T-helper 2 cell (primary cell): ENCODE measurements around the gene RPGRIP1L.

ENCODE experiments used
- DNase-seq, 5 experiments: peaks; one replicate each; pipeline versions ENCODE4 v3.0.0 to v3.0.0-alpha.2; 2012 to 2022

The RPGRIP1L gene

DNA sequence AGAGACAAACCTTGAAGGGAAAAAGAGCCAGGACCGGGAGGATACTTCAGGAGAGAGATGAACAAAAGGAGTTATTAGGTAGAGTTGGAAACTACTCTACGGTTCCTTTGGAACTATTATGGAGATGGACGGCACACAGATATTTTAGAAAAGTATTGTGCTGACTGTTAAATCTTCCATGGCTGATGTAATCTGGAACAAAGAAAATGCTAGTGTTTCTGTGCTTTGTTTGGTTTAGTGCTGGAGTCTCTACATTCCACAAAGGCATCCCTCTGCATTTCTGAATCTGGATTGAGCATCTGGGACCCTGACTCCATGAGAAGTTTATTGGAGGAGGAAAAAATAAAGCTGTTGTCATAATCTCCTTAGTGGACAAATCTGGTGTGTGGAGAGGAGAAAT is 57.2 kb downstream of the RPGRIP1L start:
- DNase-seq, result no peak

DNA sequence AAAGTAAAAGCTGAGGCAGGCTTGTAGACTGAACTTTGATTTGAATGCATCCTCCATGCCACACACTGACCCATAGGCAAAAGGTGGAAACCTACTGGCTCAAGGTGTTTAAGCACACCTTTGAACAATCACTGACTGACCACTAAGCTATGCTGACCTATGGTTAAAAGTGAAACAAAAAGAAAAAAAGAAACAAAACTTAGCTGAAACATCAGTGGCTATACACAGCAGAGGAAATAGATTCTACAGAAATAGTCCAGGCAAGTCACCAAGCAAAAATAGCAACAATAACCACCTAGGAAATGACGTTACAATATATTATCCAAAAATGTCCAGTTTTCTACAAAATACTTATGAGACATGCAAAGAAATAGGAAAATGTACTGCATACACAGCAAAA is 60.2 kb downstream of the RPGRIP1L start:
- DNase-seq, result no peak

DNA sequence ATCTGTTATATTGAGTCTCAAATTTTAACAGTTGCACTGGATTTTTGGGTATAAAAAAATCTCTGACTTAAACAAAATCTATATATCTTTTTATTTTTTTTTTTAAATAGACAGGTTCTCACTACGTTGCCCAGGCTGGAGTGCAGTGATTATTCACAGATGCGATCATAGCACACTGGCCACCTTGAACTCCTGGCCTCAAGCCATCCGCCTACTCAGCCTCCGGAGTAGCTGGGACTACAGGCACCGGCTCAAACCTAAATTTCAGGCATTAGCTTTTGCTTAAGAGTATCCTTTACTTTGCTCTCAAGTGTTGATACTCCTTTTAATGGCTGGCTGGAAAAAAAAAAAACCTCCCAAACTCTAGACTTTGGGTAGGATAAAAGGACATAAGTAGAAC is 61.6 kb downstream of the RPGRIP1L start:
- DNase-seq, result no peak

DNA sequence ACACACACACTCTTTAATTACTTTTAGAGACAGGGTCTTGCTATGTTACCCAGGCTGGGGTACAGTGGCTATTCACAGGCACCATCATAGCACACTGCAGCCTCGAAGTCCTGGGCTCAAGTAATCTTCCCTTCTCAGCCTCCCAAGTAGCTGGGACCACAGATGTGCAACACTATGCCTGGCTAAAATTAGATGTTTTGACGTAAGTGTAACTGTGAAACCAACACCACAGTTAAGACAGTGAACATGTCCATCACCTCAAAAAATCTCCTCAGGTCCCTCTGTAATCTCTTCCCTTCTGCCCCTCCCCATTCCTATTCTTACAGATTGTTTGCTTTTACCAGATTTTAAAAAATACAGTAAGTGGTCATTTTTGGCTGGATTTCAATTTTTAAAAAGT is 66.7 kb downstream of the RPGRIP1L start:
- DNase-seq, result no peak

DNA sequence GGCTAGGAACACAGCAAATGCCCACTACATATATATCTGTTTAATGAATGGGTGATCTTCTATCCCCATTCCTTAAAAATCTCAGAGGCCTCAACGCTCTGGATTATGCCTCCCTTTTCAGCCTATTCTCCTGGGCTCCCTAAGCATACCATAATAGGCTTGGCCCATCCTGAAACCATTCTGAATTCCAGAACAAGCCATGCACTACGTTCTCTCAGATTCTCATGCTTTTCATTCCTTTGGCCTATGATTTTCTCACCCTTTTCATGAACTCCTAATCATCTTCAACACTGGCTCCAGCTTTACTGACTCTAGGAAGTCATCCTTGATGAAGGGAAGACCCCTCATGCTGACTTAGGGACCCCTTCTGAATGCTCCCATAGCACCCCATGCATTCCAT is 71.1 kb downstream of the RPGRIP1L start:
- DNase-seq, result no peak

DNA sequence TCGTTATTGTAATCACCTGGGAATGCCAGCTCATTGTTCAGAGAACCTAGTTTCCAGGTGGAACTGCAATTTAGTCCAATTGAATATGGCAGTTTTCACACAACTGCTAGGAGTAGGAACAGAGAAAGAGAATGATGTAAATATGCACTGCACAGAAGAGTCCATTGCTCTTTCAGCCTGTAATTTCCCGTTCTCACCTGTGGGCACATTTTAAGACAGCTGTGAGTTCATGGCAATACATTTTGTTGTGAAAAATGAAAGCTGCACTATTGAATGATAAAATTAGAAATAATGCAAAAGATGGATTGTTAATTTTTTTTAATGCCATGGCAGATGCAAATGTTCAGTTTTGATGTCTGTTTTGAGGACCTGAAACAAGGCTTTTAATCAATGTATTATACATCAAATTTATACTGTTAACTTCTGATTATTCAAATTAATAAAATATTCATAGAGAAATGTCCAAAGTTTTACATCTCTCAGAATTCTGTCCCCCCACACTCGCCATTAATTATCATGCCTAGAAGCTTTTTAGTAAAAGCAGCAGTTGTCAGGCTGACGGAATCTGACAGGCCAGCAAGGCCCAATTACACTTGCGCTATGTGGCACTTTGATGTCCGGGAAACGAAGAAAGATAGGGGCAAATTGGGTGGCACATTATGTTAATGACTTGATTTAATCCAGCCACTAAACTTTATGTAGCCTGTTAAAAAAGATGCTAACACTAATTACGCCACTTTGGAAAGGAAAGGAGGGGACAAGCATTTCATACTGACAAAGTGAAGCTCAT is 72.2 kb downstream of the RPGRIP1L start:
- DNase-seq, result no peak

DNA sequence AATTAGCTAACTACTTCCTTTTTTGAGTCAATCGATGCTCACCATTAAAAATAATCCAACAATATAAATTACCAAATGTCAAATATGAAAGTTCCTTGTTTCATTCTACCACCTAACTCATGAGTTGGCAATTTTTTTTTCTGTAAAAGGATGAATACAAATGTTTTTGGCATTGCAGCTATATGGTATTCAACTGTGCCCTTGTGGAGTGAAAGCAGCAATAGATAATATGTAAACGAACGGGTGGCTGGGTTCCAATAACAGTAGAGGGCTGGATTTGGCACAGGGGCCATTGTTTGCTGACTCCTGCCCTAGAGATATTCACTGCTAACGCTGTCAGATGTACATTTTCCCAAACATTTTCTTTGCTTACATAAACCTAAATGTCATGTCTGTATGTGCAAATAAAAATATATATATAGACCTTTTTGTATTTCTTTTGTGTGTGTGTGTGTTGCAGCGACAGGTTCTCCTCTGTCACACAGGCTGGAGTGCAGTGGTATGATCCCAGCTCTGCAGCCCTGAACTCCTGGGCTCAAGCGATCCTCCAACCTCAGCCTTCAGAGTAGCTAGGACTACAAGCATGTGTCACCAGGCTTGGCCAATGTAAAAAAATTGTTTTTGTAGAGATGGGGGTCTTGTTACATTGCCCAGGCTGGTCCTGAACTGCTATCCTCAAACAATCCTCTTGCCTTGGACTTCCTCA is 73.9 kb downstream of the RPGRIP1L start:
- no peak for DNase-seq

DNA sequence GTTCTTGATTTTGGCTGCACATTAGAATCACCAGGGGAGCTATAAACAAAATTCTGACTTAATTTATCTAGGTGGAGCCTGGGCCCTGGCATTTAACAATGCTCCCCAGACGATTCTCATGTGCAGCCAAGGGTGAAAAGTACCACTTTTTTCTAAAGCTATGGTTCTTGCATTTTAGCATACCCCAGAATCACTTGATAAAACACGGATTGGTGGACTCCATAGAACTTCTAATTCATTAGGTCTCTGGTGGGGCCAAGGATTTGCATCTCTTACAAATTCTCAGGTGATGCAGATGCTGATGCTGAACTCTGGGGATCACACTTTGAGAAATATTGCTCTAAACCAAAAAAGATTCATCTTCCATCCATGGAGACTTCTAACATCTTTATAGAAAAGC is 74.5 kb downstream of the RPGRIP1L start:
- DNase-seq, result no peak

DNA sequence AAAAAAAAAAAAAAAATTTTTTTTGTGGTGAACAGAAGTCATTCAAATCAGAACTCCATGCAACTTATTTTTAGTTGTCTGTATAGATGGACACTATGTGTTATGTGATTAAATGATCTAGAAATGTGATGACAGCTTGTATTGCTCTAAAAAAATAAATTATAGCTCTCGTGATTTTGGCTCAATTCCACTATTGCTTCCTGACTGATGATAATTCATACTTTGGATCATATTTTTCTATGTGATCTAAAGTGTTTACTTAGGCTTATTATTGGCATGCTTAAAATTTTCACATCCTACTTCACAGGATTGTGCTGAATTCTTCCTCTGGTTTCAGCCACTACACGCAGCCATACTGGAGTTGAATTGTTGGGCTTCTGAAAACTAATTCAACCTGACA is 76.8 kb downstream of the RPGRIP1L start:
- no peak for DNase-seq

DNA sequence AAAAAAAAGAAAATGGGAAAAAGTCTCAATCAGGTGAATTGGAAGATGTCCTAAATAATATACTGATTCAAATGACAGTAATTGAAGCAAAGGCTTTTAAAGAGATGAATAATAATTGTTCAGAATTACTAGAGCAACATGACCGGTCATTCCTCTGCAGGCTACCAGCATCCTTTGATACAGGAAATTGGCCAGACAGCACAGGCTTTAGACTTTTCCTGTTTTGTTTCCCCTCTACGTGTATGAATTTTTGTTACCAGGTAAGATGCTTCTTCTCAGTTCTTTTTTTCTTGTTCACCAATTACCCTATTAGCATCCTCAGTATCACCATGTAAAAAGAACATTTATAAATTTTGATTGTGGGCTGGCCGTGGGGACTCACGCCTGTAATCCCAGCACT is 77.5 kb downstream of the RPGRIP1L start:
- no peak for DNase-seq

DNA sequence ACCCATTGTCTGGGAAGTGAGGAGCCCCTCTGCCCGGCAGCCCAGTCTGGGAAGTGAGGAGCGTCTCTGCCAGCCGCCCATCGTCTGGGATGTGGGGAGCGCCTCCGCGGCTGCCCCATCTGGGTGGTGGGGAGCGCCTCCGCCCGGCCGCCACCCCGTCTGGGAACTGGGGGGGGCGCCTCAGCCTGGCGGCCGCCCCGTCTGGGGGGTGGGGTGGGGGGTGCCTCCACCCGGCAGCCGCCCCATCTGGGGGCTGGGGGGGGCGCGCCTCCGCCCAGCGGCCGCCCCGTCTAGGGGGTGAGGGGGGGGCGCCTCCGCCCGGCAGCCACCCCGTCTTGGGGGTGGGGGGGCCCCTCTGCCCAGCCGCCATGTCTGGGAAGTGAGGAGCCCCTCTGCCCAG is 78.4 kb downstream of the RPGRIP1L start:
- no peak for DNase-seq

DNA sequence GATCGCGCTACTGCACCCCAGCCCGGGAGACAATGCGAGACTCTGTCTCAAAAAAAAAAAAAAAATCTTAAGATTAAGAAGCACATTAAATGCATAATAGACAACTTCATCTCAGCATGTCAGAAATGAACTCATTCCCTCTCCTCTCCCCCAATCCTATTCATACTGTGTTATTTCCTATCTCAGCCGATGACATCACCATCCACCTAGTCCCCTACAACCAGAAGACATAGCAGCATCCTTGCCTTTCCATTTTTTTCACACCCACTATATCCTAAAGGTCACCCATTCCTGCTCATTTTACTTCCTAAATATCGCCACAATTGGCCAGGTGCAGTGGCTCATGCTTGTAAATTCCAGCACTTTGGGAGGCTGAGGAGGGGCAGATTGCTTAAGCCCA is 81.3 kb downstream of the RPGRIP1L start:
- DNase-seq, result no peak

DNA sequence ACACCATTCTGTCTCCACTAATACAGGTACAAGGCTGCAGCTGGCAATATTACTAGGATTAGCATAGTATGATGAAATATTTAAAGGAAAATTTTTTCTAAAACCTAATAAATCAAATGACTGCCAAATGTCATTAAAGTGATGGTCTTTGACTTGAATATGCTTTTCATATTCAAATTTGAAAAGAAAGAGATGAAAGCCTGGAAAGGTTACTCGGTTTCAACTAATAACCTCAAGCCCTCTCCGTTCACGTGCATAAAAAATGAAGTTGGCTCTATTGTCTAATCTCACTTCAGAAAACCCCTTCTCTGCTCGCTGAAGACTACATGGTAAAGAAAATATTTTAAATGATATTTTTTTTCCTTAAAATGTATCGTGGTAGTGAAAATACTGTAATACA is 83.2 kb downstream of the RPGRIP1L start:
- no peak for DNase-seq

DNA sequence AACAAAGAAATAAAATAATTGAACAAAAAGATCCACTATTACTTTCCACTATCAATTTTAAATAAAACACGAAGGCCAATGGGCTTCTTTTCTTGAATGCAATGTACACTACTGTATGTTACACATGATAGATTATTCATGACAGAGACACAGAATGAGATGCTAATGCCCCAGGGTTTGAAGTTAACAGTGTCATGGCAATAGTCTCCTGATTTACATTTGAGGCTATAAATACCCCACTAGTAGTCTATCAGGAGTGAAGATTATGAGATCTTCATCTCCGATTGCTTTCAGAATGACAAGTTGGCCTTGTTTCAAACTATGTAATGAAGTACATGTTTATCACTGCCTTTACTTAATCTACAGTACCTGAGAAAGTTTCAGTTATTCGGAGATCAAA is 84.4 kb downstream of the RPGRIP1L start:
- DNase-seq, result peak in 1 of 5 experiments; percentile 45

DNA sequence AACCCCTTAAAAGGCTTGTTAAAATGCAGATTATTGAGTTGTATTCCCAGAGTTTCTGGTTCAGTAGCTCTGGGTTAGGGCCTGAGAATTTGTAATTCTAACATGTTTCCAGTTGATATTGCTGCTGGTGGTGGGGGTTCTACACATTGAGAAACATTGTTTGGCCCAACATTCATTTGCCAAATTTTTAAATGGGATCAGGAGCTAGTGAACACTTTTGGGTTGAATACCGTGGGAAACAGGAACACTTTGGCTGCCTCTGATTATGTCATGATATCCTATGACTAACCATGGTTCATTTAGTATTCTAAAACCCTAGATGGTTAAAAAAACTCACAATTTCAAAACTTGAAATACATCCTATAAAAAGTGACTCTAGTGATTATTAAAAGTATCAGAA is 89.3 kb downstream of the RPGRIP1L start:
- DNase-seq, result no peak

DNA sequence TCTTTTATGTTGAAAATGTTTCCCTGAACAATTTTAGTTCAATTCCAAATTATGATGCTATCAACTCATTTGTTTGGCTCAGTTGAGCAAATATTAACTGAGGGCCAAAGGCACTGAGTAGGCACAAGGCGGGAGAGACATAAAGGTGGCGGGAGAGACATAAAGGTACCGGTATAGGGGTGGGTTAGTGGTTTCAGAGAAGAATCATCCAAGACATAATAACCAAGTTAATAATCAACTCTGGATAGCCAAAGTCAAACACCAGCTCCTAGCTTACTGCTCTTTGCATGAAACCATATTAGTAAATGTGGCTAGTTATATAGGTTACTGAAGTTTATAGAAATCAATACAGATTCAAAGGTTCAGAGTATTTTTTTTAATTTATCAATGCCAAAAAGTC is 91.7 kb downstream of the RPGRIP1L start:
- no peak for DNase-seq

DNA sequence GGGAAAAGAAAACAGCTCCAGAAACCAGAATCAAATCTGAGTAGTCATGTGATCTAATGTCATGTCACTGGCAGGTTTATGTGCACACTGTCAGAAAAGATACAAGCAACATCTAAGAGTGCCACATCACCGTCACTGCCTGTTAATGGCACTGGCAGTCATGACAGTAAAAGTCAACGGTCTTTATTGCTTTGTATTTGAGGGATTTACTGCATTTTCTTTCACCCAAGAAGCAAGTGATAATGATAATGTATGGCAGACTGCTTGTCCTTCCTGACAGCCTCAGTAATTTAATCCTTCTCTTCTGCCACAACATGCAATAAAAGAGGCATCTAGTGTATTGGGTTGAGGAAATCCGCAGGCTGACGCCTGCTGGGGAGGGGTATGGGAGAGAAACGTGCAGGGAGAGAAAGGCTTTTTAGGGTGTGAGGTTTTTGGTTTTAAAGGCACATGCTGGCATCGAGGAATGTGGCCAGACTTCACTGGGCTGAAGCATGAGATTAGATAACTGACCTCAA is 92.4 kb downstream of the RPGRIP1L start:
- no peak for DNase-seq

DNA sequence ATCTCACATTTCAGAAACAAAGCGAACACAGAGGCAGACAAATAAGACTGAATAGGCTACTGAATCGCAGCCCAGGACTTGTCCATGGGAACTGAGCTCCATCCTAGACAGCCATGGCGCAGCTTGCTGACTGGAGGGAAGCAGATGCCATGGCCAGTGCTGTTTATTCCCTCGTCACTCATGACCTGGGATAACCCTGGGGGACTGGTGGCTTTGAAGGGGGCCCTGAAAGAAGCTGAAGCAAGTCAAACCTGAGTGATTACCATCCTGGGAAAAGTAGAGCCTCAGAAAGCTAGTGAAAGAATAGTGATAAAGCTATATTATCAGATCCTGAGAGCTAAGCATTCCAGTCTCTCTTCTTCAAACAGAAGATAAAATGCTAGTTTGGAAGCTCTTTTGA is 94.1 kb downstream of the RPGRIP1L start:
- no peak for DNase-seq

DNA sequence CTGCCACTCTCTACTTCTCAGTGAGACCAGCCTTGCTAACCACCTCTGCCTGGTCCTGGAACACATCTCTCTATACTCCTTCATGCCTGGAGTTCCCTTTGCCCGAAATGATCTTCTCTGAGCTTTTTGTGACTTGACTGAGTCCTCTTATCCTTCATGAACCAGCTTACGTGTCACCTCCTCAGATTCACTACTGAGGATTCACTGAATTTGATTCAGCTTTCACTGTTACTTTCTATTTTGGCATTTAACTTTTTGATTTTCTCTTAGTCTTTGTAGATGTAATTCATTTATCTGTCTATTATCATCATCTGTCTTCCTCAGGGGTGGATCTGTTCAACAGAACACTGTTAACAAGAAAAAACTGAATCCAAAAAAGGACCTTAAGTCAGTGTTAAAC is 95.6 kb downstream of the RPGRIP1L start:
- DNase-seq, result no peak

DNA sequence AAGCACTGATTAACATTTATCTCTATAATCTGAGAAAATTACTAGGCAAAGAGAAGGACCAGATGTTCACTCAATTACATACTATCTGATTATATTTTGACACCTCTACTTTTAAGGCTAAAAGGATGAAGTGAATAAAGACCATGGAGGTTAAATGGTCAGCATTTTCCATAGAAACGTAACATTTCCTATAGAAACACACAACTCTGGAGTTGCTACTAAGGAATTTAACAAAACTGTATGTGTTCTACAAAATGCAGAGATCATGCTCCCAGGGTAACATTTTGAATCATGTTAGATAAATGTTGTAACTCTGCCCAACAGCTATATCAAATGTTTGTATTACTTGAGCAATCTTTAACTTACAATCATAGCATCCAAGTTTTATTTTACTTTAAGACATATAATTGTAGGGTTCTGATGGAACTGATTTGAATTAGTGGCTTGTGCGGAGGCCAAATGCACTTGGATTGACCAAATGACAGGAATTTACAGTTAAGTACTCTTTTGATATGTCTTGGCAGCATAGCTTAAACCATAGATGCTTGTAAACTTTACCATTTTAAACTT is 97.7 kb downstream of the RPGRIP1L start:
- no peak for DNase-seq

DNA sequence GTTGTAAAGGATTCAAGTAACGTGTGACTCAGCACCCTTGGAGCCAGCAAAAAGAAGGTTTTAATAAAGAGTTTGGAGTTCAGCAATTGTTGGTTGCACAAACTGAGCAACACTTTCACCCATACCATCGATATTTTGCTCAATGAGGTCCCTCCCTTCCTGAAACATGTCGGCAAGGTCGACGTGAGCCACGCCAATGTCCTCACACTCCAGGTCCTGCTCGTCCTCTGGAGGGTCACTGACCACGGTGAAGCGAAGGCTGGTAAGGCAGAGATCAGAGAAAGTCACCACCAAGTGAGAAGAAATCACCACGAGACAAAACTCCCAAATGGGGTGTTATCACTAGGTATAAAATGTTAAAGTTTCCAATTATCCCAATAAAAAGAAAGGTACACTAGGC is 98.3 kb downstream of the RPGRIP1L start:
- DNase-seq, result no peak

DNA sequence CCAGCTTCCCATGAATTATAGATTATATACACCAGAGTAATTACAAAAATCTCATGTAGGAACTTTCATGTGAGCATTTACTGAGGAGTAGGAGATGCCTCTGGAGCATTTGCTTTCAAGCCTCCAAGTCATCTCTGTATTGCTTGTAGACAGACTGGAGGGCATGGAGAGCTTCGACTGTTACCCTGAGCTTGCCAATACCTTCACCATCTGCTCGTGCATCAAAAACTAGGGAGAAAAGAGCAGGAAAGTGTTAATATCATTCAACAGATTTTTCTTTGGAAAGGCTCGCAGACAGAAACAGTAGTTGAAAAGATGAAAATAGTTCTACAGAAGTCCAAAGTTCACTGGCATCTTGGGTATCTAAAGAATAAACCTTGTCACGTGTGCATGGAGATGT is 101.7 kb downstream of the RPGRIP1L start:
- DNase-seq, result no peak

DNA sequence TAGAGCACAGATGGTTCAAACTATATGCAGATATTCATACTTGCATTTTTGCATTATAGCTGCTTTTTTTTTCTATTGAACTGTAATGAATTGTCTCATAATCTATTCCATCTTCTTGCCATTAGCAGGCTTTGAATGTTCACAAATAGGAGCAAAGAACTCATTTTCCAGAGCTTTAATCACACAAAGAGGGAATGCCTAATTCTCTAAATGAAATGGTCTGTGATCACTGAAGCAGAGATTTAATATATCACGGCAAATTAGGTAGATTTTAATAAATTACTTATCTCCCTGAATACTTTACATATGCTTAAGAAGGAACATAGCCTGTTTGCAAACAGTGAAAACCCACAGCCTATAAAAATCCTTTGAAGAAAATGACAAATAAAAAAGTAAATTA is 103.0 kb downstream of the RPGRIP1L start:
- no peak for DNase-seq

DNA sequence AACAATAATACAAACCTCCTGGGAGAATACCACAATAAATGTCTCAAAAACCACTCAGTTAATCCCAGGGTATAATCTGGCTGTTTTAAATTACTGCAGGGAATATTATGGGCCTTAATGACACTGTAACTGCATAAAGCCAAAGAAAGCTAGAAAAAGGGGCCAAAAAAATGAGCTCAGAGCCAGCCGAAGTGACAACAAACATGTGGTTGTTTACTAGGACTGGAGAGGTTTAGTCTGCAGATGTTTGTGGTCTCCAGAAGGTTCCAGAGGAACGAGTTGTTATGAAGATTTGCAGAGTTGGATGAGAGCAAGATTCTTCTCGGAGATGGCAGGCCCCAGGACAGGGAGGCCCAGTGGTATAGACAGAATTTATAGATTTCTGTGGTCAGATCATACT is 103.5 kb downstream of the RPGRIP1L start:
- no peak for DNase-seq
